Retinal pigment epithelial cell (primary cell): Measurements from ENCODE around the gene SP6.

Experiments used
- DNase-seq: peaks from one replicate; pipeline ENCODE4 v3.0.0-alpha.2; 2010; ENCODE audit warnings: low read depth
- H3K4me3 ChIP-seq: 2 replicates; pipeline ENCODE4 v1.5.1; 2011; ENCODE audit warnings: mild to moderate bottlenecking, low read length, control low read depth, moderate library complexity
- CTCF ChIP-seq: conservative IDR thresholded peaks from 2 replicates; pipeline ENCODE4 v1.5.1; 2011; ENCODE audit warnings: low read depth, low read length, control low read depth, inconsistent platforms

SP6 gene

DNA sequence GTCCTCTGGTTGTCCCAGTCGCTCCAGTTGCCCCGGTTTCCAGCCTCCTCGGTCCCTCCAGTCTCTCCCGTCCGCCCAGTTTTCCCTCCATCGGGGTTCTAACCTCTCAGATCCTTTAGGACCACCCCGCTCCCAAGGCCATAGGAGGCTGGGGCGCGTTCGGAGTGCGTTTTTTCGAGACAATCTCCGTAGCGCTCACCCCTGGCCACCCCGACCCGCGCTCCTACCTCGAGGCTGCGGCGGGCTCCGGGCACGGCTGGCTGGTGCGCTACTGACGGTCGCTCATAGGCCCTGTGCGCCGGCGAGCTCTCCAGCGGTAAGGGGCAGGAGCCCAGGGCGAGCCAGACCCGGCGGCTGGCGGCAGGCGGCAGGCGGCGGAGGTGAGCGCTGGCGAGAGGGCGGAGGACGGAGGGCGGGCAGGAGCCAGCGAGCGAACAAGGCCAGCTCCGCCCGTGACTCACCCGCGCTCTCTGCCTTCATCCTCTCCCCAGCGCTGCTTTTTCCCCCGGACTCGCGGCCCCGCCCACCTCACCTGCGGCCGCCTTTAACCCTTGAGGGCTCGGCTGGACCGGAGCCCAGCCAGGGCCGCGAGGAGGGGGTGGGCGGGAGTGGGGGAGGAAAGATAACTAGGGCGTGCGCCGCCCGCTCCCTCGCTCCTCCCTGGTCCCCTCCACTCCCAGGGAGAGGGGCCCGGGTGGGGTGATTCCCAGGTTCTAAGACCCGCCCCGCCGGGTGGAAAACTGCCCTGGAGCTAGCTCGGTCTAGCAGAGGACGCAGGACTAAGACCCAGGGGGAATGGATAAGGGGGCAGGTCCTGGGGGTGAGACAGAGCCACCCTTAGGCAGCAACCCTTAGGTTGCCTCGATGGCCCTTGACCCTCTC is at the start of gene SP6:
TSS of gene SP6 (minus strand) at position 472 of the 882 bp plus-strand sequence. CDS start 2,734 bp downstream, outside the sequence.
- DNase-seq: no peak
- no peak for TF ChIP-seq CTCF
- H3K4me3 ChIP-seq: no peak within 1 kb of the TSS

GRCh38 chr17:47899643-47900042 is 48.7 kb upstream of the SP6 start:
- no peak for DNase-seq
- TF ChIP-seq CTCF: no peak
- H3K4me3 ChIP-seq: no peak overlapping the region

DNA sequence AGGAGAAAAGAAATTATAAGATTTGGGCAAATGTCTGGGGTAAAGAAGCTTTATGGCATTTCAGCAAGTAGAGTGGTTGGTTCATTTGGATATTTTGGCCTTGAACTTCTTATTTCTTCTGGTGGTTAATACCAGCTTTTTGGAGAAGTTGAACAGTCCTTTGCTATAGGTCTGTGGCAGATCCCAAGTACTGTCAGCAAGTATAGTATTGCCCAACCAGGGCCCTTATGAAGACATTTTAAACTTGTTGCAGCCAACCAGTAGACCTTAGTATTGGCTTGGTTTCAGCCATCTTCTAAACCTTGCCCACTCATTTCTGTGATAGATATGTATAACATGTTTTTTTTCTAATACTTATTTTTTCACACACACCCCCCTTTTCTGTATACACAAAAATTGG is 47.3 kb upstream of the SP6 start:
- DNase-seq: no peak
- H3K4me3 ChIP-seq: no peak overlapping the region
- no peak for TF ChIP-seq CTCF

DNA sequence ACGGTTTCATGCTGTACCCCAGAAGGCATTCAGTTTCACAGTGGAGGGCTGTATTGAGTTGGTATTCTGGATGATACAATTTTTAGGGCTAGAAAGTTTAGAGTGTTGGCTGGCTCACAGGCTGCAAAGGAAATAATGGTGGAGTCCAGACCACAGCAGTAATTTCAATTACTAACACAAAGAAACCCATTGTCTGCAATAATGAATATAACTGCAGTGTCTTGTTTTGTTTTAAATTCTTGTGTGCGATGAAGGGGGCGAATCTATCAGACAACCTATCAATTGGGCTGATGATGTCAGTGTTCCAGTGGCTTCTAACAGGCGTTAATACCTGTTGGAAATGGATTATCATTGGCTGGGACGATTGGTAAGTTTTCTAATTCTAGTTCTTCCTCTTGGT is 46.6 kb upstream of the SP6 start:
- no peak for DNase-seq
- peak overlapping the region; percentile 71 for H3K4me3 ChIP-seq

GRCh38 chr17:47896672-47897490 is 45.9 kb upstream of the SP6 start:
- H3K4me3 ChIP-seq: peak overlapping the region; percentile 71
- DNase-seq: no peak
- no peak for TF ChIP-seq CTCF

More for the DNA sequence above, 46.6 kb upstream of the SP6 start:
- TF ChIP-seq CTCF: no peak

DNA sequence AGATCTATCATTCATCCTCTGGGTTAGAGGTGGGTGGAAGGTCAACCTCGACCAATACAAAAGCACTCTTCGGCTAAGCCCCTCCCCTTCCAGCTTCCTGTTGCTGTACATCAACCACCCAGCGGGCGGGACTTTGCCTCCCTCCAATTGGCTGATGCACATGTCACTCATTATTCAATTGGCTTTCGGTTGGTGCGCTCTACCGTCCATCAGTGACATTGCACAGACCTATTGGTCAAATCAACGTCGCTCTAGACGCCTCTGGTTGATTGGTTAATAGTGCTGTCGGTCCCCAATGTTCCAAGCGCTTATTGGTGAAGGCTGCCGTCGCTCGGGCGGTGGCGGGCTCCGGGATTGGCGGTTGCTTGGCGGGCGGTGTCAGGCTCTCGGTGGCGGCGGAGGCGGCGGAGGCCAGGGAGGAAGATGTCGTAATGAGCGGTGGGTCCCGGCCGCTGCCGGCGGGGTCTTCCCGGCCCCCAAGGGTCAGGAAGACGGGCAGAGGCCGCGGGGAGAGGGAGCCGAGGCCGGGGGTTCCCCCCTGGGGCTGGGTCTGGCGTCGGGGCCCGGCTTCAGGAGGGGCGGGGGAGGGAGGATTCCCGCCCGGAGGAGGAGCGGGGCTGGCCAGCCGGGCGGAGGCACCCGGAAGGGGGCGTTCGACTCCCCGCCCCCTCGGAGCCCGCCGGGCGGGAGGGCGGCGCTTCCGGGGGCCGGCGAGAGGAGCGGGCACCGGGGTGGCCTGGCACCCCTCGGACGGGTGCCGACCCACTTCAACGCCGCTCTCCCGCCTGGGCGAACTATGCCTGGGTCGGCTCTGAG is 45.1 kb upstream of the SP6 start, which contains the start of gene SP2:
TSS of gene SP2 (plus strand) at position 381 of the 816 bp plus-strand sequence. CDS start at position 432, 51 bp downstream.
- H3K4me3 ChIP-seq: peak within 1 kb of the TSS; percentile 81
- peak; percentile 100 for DNase-seq
- peak; percentile 10 for TF ChIP-seq CTCF
